RWPE2 (cell line): Measurements from ENCODE around the gene WWOX.

Source experiments
- ATAC-seq: fragments of 200-7000 bp; cut with Tn5 transposase; 3 replicates; pipeline ENCODE4 v1.9.1; 2021; ENCODE audit warnings: low read depth
- DNase-seq: peaks from one replicate; pipeline ENCODE4 v3.0.0-alpha.2; 2020; ENCODE audit warnings: low spot score
- H3K27ac ChIP-seq: fragments of 450-650 bp; 2 replicates; pipeline ENCODE4 v1.5.1; 2017; ENCODE audit warnings: mild to moderate bottlenecking; ENCODE audit not compliant: poor library complexity, severe bottlenecking
- H3K27me3 ChIP-seq: fragments of 250-450 bp; sonication (Bioruptor Pico); 2 replicates; pipeline ENCODE4 v1.5.1; 2021; ENCODE audit warnings: mild to moderate bottlenecking, moderate library complexity; ENCODE audit not compliant: insufficient read depth, poor library complexity, severe bottlenecking
- H3K36me3 ChIP-seq: fragments of 250-450 bp; sonication (Bioruptor Pico); 2 replicates; pipeline ENCODE4 v1.5.1; 2020; ENCODE audit warnings: low read depth, mild to moderate bottlenecking, moderate library complexity
- H3K4me1 ChIP-seq: fragments of 250-450 bp; sonication (Bioruptor Pico); 2 replicates; pipeline ENCODE4 v1.5.1; 2021; ENCODE audit warnings: mild to moderate bottlenecking, moderate library complexity; ENCODE audit not compliant: insufficient read depth, poor library complexity, severe bottlenecking
- H3K4me3 ChIP-seq: fragments of 250-450 bp; sonication (Bioruptor Pico); 2 replicates; pipeline ENCODE4 v1.5.1; 2021; ENCODE audit warnings: mild to moderate bottlenecking, moderate library complexity; ENCODE audit not compliant: severe bottlenecking
- H3K9me3 ChIP-seq: fragments of 250-450 bp; sonication (Bioruptor Pico); 2 replicates; pipeline ENCODE4 v1.5.1; 2021; ENCODE audit warnings: mild to moderate bottlenecking, moderate library complexity; ENCODE audit not compliant: severe bottlenecking
- TF ChIP-seq, protein P1 (sequence below): fragments of 450-650 bp; IDR thresholded peaks from one replicate; pipeline ENCODE4 v1.5.1; 2017; ENCODE audit warnings: mild to moderate bottlenecking, moderate library complexity; ENCODE audit not compliant: poor library complexity, severe bottlenecking

WWOX gene

DNA sequence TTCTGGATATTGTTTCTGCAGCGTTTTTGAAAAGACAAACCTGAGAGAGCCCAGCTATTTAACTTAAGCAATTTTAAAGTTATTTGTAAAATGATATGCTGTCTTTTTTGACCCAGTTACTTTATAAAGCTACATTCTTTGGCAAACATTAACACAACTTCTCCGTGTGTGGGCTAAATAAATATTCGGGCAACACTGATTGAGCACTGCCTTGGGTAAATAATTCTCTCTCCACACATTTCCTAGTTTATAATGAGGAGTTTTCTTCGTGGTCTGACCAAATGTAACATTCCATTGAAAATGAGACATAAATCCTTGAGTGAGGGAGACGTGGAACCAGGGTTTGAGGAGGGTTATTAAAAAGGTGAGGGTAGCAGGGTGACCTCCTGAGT, 142.8 kb downstream of the WWOX start:
- TF ChIP-seq, protein P1, sequence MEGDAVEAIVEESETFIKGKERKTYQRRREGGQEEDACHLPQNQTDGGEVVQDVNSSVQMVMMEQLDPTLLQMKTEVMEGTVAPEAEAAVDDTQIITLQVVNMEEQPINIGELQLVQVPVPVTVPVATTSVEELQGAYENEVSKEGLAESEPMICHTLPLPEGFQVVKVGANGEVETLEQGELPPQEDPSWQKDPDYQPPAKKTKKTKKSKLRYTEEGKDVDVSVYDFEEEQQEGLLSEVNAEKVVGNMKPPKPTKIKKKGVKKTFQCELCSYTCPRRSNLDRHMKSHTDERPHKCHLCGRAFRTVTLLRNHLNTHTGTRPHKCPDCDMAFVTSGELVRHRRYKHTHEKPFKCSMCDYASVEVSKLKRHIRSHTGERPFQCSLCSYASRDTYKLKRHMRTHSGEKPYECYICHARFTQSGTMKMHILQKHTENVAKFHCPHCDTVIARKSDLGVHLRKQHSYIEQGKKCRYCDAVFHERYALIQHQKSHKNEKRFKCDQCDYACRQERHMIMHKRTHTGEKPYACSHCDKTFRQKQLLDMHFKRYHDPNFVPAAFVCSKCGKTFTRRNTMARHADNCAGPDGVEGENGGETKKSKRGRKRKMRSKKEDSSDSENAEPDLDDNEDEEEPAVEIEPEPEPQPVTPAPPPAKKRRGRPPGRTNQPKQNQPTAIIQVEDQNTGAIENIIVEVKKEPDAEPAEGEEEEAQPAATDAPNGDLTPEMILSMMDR, result no peak
- Histone ChIP-seq H3K4me1 (no peaks in the 10 kb centered on the region), H3K27me3 (no peaks in the 10 kb centered on the region), H3K9me3 (no peaks in the 10 kb centered on the region), H3K4me3 (no peak overlapping the region), H3K27ac (no peak overlapping the region), H3K36me3 (no peaks in the 10 kb centered on the region)
- no peak for ATAC-seq
- DNase-seq, result no peak

DNA sequence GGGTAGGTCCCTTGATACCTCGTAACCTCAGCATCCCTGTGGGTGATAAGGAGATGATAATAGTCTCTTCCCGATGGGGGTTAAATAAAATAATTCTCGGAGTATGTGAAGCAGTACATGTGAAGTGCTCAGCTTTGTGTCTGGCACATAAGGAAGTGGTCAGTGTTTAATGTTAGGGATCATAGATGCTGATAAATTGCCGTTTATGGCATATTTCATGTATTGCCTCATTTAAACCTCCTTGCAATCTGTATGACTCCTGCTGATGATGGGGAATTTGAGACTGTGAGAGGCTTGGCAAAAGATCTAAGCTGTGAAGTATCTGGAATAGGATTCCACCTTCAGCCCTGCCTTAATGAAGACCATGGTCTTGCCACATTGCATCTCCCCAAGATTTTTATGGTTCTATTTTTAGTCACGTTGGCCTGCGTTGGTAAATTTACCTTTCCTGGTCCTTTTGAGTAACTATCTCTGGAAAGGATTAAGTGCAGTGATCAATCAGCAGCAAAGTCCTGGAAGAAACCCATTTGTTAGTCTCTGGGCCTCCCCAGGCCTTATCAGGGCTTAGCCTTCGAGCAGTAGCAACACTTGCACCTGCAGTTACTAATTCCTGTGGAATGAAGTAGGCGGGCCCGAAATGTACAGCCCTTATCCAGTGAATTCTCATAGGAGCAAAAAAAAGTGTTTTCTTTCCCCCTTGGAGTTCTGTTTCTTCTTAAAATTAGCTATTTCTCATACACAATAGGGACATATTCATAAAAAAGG, 144.9 kb downstream of the WWOX start:
- DNase-seq (no peak), ATAC-seq (peak; percentile 69)
- no peak overlapping the region for H3K27ac ChIP-seq
- no peak overlapping the region for H3K4me3 ChIP-seq
- H3K27me3 ChIP-seq, result no peaks in the 10 kb centered on the region
- TF ChIP-seq, protein P1, result no peak
- peaks cover 2% of the 10 kb centered on the region for H3K9me3 ChIP-seq
- no peaks in the 10 kb centered on the region for H3K4me1 ChIP-seq
- no peaks in the 10 kb centered on the region for H3K36me3 ChIP-seq

DNA sequence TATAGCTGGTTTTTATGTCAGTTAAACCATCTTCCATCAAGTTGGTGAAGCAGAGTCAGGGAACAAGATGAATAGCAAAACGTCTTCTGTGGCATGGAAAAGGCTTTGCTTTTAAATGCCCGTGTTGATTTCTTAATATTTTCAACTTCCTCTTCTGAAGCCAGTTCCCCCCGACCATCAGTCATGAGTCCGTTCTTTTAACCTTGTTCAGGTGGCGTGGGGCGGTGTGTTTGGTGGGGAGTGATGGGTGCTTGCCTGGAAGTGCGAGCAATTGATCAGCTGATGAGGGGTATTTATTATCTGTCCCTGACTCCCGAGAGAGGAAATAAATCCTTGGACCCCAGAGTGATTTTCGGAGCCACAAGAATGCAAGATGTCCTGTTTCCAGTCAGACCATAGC, 147.1 kb downstream of the WWOX start:
- ATAC-seq (no peak), DNase-seq (no peak)
- peaks cover 2% of the 10 kb centered on the region for H3K9me3 ChIP-seq
- TF ChIP-seq, protein P1, result no peak
- no peak overlapping the region for H3K4me3 ChIP-seq
- no peak overlapping the region for H3K27ac ChIP-seq
- no peaks in the 10 kb centered on the region for H3K4me1 ChIP-seq
- H3K27me3 ChIP-seq, result no peaks in the 10 kb centered on the region
- no peaks in the 10 kb centered on the region for H3K36me3 ChIP-seq

GRCh38 chr16:78249056-78249455, 149.6 kb downstream of the WWOX start:
- Histone ChIP-seq H3K9me3 (peaks cover 2% of the 10 kb centered on the region), H3K27me3 (no peaks in the 10 kb centered on the region), H3K27ac (no peak overlapping the region), H3K36me3 (no peaks in the 10 kb centered on the region), H3K4me3 (no peak overlapping the region), H3K4me1 (no peaks in the 10 kb centered on the region)
- no peak for DNase-seq
- ATAC-seq, result no peak
- TF ChIP-seq, protein P1, result no peak

GRCh38 chr16:78249832-78250231, 150.4 kb downstream of the WWOX start:
- TF ChIP-seq, protein P1, result no peak
- no peak overlapping the region for H3K4me3 ChIP-seq
- no peaks in the 10 kb centered on the region for H3K4me1 ChIP-seq
- peaks cover 2% of the 10 kb centered on the region for H3K9me3 ChIP-seq
- no peak for DNase-seq
- no peak for ATAC-seq
- H3K36me3 ChIP-seq, result no peaks in the 10 kb centered on the region
- H3K27ac ChIP-seq, result no peak overlapping the region
- H3K27me3 ChIP-seq, result no peaks in the 10 kb centered on the region
